Measurements from ENCODE around the gene CDH23. TPM values are rescaled to one million over a fixed set of nuclear protein-coding genes. Genes with fewer than 3 reads are reported as not detected.

Gene CDH23
- total RNA-seq, 2 donors from 2014 or later: 3.9 to 4.4 TPM

DNA sequence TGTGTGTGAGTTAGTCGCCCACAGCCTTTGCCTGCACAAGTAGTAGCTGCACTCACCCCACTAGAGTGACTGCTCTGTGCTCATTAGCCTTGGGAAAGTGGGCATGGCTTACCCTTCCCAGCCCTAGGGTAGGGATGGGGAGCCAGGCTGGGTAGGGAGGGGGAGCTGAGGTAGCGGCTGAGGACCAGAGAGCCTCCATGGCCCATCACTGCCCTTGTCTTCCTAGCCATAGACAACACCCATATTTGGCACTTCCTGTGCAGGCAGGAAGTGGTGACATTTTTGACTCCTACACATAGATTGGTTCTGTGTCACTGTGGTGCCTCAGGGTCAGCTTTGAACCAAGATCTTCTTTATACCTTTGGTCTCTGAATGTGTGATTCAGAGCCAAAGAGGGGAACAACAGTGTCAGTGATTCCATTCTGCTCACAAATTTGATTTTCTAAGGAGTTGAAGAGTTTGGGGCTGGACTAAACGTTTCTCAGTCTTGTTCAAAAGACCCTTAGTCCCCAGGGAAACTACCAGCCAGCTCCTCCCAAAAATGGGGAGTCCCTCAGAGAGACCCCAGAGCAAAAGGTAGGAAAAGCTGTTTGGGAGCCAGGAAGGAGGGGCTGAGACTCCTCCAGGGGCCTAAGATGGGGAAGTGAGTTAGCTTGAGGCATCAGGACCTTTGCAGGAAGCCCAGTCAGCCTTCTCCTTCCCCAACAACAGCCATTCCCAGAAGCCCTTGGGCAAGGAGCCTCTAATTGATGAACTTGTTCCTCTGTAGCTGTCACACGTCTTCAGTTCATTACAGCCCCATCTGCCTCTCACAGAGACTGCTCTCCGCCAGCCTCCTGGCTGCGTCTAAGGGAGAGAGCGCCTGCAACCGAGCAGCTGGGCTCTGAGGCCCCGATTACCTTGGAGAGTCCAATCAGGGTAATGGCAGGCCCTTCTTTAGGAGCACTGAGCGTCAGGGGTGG, 135.0 kb downstream of the CDH23 start:
- TF ChIP-seq, protein P1, sequence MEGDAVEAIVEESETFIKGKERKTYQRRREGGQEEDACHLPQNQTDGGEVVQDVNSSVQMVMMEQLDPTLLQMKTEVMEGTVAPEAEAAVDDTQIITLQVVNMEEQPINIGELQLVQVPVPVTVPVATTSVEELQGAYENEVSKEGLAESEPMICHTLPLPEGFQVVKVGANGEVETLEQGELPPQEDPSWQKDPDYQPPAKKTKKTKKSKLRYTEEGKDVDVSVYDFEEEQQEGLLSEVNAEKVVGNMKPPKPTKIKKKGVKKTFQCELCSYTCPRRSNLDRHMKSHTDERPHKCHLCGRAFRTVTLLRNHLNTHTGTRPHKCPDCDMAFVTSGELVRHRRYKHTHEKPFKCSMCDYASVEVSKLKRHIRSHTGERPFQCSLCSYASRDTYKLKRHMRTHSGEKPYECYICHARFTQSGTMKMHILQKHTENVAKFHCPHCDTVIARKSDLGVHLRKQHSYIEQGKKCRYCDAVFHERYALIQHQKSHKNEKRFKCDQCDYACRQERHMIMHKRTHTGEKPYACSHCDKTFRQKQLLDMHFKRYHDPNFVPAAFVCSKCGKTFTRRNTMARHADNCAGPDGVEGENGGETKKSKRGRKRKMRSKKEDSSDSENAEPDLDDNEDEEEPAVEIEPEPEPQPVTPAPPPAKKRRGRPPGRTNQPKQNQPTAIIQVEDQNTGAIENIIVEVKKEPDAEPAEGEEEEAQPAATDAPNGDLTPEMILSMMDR (IDR thresholded peaks at IDR 0.05): no peak
- H3K27me3 ChIP-seq: no peaks in the 10 kb centered on the region
- H3K27ac ChIP-seq: no peak overlapping the region
- DNase-seq (ENCODE audit: low spot score): no peak
- no peaks in the 10 kb centered on the region for H3K9me3 ChIP-seq
- peaks cover 0 to 8% of the 10 kb centered on the region in 2 donors for H3K4me1 ChIP-seq
- H3K36me3 ChIP-seq: no peaks in the 10 kb centered on the region
- H3K4me3 ChIP-seq: no peak overlapping the region

GRCh38 chr10:71532878-71533277, 136.2 kb downstream of the CDH23 start:
- Histone ChIP-seq H3K9me3 (no peaks in the 10 kb centered on the region), H3K27ac (no peak overlapping the region), H3K36me3 (no peaks in the 10 kb centered on the region), H3K4me3 (no peak overlapping the region), H3K27me3 (no peaks in the 10 kb centered on the region), H3K4me1 (peaks cover 0 to 8% of the 10 kb centered on the region in 2 donors)
- no peak for DNase-seq (ENCODE audit: low spot score)
- TF ChIP-seq, protein P1 (IDR thresholded peaks at IDR 0.05): no peak

DNA sequence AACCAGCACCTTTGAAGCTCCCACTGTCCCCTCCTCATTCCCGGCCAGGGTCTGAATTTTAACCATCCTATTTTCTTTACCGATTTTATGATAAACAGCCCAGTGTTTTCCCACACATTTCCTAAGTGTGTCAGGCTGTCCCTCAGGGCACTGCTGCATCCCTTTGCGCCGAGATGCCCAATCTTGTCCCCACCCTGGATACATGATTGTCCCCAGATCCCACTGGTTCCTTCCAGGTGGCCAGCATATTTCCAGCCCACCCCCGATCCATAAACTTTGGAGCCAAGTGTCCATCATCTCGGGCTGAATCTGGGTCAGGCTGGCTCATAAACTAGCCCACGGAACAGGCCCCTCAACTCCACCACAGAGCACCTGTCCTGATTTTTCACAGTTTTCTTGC, 137.2 kb downstream of the CDH23 start:
- Histone ChIP-seq H3K27me3 (no peaks in the 10 kb centered on the region), H3K9me3 (no peaks in the 10 kb centered on the region), H3K4me1 (peaks cover 0 to 8% of the 10 kb centered on the region in 2 donors), H3K36me3 (no peaks in the 10 kb centered on the region), H3K27ac (no peak overlapping the region), H3K4me3 (no peak overlapping the region)
- TF ChIP-seq, protein P1 (IDR thresholded peaks at IDR 0.05): no peak
- DNase-seq (ENCODE audit: low spot score): no peak

- DNase-seq (ENCODE audit: low spot score): no peak
- peaks cover 0 to 8% of the 10 kb centered on the region in 2 donors for H3K4me1 ChIP-seq
- H3K27me3 ChIP-seq: no peaks in the 10 kb centered on the region
- no peaks in the 10 kb centered on the region for H3K36me3 ChIP-seq
- H3K9me3 ChIP-seq: no peaks in the 10 kb centered on the region
- TF ChIP-seq, protein P1 (IDR thresholded peaks at IDR 0.05): no peak
- no peak overlapping the region for H3K27ac ChIP-seq
- no peak overlapping the region for H3K4me3 ChIP-seq
Observed at GRCh38 chr10:71534568-71535194, 138.0 kb downstream of the CDH23 start.

GRCh38 chr10:71536332-71536731, 139.6 kb downstream of the CDH23 start:
- H3K36me3 ChIP-seq: no peaks in the 10 kb centered on the region
- TF ChIP-seq, protein P1 (IDR thresholded peaks at IDR 0.05): no peak
- no peaks in the 10 kb centered on the region for H3K27me3 ChIP-seq
- no peak overlapping the region for H3K27ac ChIP-seq
- no peak for DNase-seq (ENCODE audit: low spot score)
- no peak overlapping the region for H3K4me3 ChIP-seq
- peaks cover 0 to 8% of the 10 kb centered on the region in 2 donors for H3K4me1 ChIP-seq
- no peaks in the 10 kb centered on the region for H3K9me3 ChIP-seq

Data from right atrium auricular region (tissue), 2 donors.